ENCODE measurements around the gene ETF1. TPM values are rescaled to one million over a fixed set of nuclear protein-coding genes. Genes with fewer than 3 reads are reported as not detected.
"Not testable (repeated sequence)": the region's sequence is repeated elsewhere in the genome, so short reads cannot be mapped to it uniquely, and the experiment has no call there.

The ETF1 gene
- total RNA-seq, 1 experiment from 2014 or later = 188 TPM

- DNase-seq (ENCODE audit: low read depth) = no peak
Measured at GRCh38 chr5:138491284-138491648, 51.8 kb downstream of the ETF1 start.

GRCh38 chr5:138490648-138491283 is 52.3 kb downstream of the ETF1 start:
- DNase-seq (ENCODE audit: low read depth) = no peak

GRCh38 chr5:138489683-138490061 is 53.4 kb downstream of the ETF1 start:
- DNase-seq (ENCODE audit: low read depth) = no peak

- no peak for DNase-seq (ENCODE audit: low read depth)
Measured at GRCh38 chr5:138488481-138488945, 54.5 kb downstream of the ETF1 start.

- DNase-seq (ENCODE audit: low read depth) = no peak
Measured at GRCh38 chr5:138482638-138483037, 60.4 kb downstream of the ETF1 start.

DNA sequence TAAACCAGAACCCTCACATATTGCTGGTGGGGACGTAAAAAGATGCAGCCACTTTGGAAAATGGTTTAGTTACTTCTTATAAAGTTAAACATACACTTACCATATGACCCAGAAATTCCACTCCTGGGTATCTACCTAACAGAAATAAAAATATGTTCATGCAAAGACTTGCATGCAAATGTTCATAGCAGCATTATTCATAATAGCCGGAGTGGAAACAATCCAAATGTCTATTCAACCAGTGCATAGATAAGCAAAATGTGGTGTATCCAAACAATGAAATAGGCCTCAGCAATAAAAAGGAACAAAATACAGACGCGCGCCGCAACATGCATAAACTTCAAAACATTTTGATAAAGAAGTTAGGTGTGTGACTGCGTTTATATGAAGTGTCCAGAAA is 66.1 kb downstream of the ETF1 start:
- no peak for DNase-seq (ENCODE audit: low read depth)

GRCh38 chr5:138473151-138473550 is 69.9 kb downstream of the ETF1 start:
- DNase-seq (ENCODE audit: low read depth) = not testable (repeated sequence)

- DNase-seq (ENCODE audit: low read depth) = no peak
Measured at GRCh38 chr5:138472353-138472752, 70.7 kb downstream of the ETF1 start.

DNA sequence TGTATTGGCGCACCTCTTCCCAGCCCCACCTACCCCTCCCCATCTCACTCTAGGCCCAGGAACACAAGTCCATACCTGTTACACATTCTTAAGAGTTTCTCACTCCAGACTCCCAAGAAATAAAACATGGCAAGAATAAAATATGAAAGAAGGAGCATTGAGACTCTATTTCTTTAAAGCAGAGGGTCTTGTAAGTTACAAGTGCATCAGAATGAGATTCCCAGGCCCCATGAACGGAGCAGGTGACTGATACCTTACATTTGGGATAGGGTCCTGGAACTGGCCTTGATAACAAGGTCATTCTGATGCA is 72.0 kb downstream of the ETF1 start:
- DNase-seq (ENCODE audit: low read depth) = no peak

DNA sequence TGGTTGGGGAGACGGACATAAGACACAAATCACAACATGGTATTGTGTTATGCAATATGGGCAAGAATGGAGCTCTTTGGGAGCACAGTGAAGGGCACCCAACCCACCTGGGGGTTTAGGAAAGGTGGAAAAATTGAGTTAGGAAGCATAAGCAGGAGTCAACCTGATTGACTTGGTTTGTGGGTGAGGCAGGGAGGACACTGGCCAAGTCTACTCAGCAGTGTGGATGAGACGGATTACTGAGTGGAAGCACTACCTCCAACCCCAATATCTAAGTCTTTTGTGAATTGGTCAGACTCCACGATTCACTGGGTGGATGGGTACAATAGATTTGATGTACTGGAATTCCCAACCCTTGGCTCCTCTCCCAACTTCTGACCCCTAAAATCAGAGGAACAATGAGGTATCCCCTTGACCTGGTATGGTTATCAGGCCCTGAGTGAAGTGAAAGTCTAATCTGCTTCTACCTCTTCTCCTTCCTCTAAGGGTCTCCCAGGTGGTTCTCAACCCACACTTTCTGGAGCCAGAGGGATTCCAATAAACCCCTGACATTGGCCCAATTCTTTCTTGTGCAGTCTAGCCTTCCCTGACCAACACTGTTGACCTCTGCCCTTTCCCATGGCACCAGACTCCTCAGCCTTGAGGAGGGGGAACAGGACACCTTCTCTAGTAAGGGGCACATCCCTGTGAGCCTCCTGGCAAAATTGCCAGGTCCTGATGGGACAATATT is 72.5 kb downstream of the ETF1 start:
- DNase-seq (ENCODE audit: low read depth) = no peak

DNA sequence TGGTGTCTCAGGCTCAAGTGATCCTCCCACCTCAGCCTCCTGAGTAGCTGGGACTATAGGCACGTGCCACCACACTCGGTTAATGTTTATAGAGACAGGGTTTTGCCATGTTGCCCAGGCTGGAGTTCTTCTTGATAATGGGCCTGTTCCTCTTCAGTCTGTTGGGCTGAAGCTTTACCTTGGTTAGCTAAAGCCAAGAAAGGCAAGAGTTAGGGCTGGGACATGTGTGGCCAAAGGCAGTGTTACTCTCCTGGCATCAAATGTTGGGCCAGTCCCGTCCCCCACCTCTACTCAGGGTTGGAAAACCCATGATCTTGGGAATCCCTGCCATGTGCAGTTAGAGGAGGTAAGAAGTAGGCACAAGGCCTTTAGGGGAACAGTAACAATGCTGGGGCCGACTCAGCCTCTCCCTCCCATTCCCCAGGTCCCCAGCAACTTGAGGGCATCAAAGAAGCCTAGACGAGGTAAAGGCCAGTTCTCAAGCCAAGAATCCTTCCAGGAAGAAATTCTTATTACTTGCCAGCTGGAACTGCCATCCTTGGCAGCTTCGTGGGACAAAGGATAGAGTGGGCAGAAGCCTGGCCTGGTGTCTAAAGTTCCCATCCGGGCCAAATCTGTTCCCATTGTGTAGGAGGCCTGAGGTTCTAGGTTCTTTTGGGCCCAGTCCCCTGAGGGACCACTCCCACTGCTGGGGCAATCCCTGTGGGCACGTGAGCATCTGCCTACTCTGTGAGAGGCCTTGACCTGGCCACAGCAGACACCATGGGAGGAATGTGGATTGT is 73.3 kb downstream of the ETF1 start:
- DNase-seq (ENCODE audit: low read depth) = no peak

GRCh38 chr5:138468966-138469539 is 74.0 kb downstream of the ETF1 start:
- DNase-seq (ENCODE audit: low read depth) = no peak

- DNase-seq (ENCODE audit: low read depth) = no peak
Measured at GRCh38 chr5:138468133-138468965, 74.7 kb downstream of the ETF1 start.

GRCh38 chr5:138467711-138468132 is 75.3 kb downstream of the ETF1 start:
- no peak for DNase-seq (ENCODE audit: low read depth)

DNA sequence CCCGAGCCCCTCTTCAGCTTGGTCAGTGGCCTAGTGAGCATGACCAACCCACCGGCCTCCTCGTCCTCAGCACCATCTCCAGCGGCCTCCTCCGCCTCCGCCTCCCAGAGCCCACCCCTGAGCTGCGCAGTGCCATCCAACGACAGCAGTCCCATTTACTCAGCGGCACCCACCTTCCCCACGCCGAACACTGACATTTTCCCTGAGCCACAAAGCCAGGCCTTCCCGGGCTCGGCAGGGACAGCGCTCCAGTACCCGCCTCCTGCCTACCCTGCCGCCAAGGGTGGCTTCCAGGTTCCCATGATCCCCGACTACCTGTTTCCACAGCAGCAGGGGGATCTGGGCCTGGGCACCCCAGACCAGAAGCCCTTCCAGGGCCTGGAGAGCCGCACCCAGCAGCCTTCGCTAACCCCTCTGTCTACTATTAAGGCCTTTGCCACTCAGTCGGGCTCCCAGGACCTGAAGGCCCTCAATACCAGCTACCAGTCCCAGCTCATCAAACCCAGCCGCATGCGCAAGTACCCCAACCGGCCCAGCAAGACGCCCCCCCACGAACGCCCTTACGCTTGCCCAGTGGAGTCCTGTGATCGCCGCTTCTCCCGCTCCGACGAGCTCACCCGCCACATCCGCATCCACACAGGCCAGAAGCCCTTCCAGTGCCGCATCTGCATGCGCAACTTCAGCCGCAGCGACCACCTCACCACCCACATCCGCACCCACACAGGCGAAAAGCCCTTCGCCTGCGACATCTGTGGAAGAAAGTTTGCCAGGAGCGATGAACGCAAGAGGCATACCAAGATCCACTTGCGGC is 75.9 kb downstream of the ETF1 start:
- no peak for DNase-seq (ENCODE audit: low read depth)

DNA sequence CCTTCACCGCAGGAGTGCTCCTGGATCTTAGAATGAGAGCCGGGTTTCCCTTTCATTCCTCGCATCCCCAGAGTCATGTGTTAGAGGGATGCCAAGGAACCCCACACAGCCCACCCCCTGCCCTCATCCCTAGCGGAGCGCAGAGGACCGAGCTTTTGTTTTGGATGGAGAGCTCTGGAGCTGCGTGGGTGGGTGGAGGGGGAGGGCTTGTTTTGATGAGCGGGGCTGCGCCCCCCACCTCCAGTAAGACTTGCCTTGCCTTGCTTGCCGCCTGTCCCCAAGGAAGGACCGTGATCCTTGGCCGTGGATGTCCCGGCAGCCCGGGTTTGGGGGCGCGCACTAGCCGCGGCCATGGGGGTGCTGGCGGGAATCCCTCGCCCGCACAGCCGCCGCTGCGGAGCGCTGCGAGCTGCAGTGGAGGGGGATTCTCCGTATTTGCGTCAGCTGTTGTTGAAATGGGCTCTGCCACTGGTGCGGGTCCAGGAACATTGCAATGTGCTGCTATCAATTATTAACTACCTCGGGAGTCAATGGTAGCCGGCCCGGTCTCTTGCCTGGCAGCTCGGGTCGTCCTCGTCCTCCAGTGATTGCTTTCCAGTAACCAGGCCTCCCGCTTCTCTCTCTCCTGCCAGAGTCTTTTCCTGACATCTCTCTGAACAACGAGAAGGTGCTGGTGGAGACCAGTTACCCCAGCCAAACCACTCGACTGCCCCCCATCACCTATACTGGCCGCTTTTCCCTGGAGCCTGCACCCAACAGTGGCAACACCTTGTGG is 76.7 kb downstream of the ETF1 start:
- no peak for DNase-seq (ENCODE audit: low read depth)

GRCh38 chr5:138465261-138466124 is 77.5 kb downstream of the ETF1 start, which contains the start of gene EGR1:
Gene EGR1, plus strand, starts transcription at chr5:138465479. Its CDS starts 283 bp downstream, at chr5:138465762.
- DNase-seq (ENCODE audit: low read depth) = peak; percentile 90
